NCI-H128 (cell line): Measurements from ENCODE around the gene UPK2.
A peak's percentile ranks its signal among the peaks of the same experiment; 100 is the strongest.

Experiments used
- DNase-seq: peaks from one replicate; lab custom pipeline; 2025; ENCODE audit not compliant: unreplicated experiment; lab: John Stamatoyannopoulos, UW

The UPK2 gene

DNA sequence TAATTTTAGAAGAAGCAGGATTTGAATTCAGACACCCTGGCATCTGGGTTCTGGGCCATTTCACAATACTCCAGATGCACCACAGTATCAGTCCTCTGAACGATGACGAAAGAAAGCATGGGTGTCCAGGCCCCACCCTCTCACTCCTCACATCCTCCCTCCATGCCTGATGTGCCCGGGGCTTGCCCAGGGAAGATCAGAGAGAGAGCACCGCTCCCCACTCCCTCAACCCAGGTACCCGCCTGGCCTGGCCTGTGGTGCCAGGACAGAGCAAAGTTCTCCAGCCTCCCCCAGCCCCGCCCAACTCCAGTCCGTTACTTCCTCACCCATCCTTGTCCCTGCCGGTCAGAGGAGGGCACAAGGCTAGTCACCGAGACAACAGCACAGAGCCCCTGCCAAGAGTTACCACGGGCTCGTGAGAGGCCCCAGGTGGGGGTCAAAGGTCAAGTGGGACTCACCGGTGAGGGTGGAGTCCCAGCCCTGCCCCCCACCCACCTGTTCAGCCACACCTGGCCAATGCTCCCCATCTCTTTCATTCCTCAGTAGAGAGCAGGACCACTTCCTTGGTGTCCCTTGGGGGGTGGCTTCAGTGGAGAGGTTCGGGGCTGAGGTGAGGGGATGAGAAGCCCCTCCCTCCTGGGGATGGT lies 38.5 kb upstream of the UPK2 start:
- no peak for DNase-seq

DNA sequence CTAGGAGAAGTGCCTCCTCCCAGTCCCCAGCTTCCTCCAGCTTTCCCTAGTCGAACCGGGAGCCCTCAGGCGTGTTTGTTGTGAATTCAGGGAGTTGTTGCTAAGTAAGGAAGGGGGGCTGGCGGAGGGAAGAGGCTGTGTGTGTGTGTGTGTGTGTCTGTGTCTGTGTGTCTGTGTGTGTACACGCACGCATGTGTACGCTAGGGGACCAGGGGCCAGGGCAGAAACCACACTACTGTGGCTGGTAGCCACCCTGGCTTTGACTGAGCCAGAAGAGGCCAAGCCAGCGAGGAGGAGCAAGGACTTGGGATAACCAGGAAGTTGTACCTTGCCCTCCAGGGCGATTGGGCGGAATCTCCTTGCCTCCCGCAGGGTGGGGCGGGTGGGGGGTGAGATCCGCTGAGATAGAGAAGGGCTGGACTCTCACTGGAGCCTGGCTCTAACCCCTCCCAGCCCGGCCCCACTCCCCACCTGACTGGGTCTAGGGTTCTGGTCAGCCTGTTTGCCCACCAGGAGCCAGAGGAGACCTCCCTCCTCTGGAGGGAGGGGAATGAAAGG lies 37.9 kb upstream of the UPK2 start:
- no peak for DNase-seq

DNA sequence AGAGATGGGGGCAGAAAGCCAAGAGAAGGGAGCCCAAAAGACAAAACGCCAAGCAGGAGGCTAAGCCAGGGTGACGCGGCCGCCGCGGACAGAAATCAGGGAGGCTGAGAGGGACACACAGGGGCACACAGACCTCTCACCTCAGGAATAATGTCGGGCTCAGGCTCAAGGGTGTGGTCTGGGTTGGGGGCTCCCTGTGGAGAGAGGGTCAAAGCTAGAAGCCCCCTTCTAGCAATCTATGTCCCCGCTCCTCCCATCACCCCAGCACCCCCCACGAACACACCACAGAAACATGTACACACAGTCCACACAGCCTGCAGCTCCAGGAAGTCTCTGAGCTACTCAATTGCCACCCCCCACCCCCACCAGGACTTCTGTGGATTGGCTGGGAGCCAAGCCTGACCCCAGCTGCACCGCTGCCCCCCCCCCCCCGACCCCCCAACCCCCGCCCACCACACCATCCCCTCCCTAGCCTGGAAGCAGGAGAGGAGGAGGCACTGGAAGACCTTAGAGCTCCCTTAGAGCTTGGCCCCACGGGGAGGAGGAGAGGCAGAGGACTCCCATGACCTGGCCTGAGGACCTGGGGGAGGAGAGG lies 37.3 kb upstream of the UPK2 start:
- DNase-seq: no peak

DNA sequence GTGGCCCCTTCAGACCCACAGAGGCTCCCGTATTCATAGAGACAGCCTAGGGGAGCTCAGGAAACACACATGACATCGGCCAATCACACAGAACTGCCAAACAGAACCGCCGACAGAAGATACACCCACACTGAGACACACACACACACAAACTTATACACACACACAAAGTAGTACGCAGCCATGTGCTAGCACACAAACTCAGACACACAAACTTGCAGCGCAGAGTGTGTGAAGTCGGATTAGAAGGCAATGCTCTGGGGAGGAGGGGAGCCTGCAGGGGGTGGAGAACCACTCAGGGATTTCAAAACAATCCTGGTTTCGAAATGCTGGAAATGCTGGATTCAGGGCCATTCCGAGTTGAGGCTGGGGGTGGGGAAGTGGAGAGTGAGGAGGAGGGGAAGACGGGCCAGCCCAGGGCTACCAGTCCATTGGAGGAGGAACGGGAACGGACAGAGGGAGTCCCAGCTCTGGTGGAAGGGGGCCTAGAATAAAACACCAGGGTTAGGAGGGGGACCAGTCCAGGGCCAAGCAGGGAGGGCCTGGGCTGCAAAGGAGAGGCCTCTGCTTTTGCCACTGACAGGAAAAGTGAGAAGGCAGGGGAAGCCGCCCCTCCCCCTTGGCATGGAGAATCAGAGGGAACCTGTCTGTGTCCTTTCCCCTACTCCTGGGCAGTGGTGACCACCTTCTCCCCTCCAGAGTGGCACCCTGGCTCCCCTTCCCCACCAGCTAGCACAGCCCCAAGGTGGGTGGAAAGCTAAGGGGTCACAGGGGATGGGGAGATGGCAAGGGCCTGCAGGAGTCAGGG lies 34.8 kb upstream of the UPK2 start:
- no peak for DNase-seq

DNA sequence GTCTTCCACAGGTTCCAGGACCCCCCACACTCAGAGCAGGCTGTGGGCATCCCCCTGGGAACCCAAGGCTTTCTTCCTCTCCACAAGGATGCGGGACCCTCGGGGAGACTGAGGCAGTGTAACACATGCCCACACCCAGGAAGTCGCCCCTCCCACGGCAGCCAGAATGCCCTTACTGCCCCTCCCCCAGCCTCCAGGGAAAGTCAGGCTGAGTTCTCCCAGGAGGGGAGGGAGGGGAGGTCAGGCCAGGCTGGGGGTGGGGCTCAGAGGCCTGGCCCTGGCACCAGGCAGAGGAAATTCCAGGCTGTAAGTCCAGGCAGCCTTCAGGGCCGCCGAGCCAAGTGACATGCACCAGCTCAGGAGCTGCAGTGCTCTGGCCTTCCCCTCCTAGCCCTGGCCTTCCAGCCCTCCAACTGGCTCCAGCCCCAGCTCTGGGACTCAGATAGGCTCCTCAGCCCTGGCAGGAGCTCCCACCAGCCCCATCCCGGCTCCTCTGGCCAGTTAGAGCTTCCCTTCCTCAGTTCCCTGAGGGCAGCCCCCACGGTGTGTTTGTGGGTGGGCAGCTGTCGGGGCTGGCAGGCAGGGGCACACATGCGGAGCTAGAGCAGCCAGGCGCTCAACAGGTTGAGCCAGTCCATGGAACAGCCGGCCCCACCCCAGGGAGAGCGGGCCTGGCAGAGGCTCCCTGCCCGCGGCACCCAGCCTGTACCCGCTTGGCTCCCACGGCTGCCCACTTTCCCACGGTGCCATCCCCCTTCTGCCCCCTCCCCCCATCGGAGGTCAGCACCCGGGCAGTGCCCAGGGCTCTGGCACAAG lies 34.0 kb upstream of the UPK2 start:
- no peak for DNase-seq

DNA sequence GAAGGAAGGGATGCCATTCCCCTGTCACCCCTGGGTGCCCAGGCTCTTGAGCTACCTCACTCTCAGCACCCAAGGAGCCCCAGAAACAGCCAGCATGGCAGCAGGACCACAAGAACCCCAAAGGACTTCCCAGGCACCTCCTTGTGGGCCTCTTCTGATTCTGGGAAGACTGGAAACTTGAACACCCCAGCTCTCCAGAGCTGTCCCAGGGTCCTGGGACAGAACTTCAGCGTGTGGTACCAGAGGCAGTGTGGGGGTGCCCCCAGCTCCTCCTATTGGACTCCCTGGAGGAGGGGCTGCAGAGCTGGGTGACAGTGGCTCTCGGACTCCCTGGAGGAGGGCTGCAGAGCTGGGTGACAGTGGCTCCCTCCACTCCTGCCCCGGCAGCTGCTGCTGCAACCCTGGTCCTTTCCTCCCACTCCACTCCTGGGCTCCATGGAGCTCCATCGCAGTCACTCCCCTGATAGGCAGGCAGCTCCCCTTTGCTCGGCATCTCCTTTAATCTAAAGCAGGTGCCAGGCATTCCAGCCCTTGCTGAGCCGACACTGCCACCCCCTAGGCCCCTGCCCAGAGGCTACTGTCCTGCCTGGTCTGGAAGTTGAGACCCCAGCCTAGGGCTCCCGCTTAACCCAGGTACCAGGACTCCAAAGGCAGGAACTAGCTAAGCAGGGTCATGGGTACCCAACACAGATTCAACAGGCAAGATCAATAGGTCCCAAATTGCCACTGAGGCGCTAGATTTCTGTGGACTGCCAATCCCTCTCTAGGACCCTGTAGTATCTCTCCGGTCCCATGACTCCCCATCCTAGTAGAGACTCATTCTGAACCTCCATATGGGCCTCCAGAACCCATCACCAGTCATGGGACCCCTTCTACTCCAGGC lies 33.1 kb upstream of the UPK2 start:
- no peak for DNase-seq

DNA sequence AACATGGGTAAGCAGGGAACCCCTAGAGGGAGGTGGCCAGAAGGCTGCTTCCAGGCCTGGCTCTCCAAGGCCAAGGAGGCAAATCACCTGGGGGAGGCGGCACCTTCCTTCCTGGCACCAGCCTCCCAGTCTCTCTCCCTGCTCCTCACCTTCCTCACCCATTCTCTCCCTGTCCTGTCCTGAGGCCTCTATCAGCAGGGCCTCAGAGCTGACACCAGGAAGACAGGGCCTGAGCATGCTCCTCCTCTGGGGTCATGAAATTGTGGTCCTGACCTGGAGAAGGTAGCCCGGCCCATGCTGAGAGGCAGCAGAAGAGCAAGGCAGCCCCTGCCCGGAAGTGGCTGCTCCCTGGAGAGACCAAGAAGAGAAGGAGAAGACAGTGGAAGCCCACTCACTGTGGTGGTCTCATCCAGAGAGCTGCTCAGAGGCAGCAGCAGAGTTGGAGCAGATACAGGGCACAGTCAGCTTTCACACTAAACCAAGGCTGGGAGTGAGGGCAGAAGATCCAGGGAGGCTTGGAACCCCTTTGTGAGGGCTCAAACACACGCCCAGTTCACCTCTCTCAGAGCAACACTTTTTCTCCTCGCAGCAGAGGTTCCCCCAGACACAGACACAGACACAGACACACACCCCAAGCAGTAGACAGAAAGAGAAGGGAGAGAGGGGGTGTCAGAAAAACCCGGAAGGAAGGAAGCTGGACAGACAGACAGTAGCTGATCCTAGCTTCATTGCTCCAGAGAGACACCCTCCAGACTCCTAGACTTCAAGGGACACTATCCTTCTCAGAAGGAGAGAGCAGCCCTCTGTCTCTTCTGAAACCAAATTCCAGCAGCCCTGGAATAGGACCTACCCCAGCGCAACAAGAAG lies 32.1 kb upstream of the UPK2 start:
- no peak for DNase-seq

GRCh38 chr11:118924591-118925585 lies 31.2 kb upstream of the UPK2 start:
- DNase-seq: no peak

DNA sequence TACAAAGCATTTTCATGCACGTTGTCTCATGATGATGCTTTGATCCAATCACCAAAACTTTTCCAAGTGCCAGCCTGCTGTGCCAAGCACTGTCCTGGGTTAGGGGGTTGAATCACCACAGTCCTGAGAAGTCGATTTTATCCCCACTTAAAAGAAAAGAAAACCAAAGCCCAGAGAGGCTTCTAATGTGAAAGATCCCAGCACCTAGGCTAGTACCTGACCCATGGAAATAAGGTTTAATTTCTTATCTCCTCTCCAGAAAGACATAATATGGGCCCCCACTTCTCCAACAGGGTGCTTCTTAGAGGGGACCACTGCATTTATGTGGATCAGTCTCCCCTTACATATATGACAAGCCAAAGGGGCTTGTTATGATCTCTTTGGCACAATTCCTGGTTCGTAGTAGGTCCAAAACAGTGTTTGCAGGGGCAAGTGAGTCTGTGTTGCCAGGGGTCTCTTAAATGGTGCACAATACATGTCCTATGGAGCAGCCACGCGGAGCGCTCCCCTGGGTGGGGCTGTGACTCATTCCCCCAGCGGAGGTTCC lies 28.5 kb upstream of the UPK2 start:
- no peak for DNase-seq

DNA sequence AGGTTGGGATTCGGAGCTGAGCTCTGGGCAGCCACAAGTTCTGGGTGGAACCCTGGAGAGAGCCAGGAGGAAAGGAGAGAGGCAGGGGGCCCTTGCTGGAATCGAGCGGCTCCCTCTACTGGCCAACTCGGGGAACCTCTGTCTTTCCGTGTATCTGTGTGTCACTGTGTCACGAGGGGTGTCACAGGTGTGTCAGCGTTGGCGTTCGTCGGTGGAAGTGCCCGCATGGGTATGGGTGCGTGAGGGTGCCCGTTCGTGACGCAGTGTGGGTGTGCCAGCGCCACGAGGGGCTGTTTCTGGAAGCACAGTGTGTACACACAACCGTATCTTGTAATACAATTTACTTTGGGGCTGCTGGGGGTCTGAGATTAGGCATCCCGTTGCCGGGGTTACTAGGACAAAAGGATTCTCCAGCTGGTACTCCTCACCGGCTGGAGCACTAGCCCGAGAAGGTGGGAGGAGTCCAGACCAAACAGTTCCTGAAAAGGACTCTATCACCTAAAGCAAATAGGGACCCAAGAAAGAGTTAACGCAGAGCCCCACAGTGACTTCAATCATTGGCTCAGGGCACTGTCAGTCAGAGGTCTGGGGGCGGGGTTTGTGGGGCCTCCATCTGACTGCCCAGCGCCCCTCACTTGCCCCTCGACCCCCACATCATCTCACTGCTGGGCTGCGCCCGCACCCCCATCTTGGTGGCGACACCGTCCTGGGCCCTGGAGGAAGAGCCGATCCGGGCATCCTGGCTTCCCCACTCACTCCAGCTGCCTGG lies 27.8 kb upstream of the UPK2 start:
- DNase-seq: peak; percentile 80

DNA sequence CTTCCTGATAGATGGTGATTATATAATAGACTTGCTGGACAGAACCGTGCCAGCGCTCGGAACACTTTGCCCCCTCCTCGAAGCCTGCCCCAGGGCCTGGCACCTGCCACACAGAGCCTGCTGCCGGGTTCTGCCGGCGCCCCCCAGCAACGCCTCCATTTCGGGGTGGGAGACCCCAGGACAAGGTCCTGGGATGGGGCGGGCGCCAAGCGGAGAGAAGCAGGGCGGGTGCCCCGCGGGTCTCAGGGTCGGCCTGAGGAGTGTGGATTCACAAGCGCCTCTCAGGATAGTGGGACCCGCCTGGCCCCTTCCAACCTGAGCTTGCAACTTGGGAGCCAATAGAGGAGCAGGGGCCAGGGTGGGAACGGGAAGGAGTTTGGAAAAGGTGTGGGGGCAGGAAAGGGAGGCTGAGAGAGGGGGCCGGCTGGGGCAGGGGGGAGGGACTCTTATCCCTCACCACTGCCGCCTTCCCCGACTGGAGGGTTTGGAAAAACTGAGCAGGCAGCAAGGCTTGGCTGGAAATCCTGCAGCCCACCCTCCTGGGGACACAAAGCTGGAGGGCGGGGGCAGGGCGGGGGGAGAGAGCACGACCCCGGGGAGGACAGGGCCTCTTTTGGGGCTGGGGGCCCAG lies 27.1 kb upstream of the UPK2 start:
- DNase-seq: no peak

DNA sequence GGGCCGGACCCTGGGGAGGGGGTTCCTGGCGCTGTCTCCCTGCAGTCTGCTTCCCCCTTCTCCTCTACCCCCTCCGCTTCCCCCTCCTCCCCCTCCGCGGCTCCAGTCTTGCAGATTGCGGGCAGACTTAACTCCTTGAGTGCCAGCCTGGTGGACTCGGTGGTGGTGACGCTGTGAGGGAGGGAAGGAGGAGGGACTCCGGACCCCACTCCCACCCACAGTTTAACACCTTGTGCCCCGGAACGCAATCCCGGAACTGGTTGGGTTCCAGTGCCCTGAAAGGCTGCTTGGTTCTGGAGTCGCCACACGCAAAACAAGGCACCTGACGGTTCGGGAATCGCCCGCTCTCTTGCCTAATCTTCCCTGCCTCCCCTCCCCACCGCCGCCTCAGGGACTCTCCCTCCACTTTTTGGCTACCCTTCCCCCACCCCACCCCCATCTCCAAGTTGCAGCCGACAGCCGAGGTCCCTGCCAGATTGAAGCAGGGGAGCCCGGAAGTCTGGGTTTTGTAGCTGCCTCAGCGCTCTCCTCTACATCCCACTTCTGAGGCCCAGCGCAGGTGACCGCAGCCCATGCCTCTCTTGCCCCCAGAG lies 26.5 kb upstream of the UPK2 start:
- no peak for DNase-seq

- DNase-seq: peak; percentile 95
Measured at GRCh38 chr11:118930094-118930712, 25.9 kb upstream of the UPK2 start.

DNA sequence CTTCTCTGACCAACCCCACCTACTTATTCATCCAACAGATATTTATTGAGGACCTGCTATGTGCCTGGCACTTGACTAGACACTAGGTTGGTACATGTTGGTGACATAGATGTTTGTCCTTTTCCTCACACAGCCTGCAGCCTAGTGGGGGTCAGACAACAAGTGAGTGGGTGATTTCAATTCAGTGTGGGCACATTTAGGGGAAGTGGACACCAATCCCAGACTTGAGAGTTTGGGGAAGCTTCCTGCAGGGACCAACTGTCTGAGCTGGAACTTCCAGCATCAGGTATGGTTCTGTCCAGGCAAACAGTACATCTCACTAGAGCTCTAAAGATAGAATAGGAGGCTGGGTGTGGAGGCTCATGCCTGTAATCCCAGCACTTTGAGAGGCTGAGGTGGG lies 24.5 kb upstream of the UPK2 start:
- DNase-seq: no peak

DNA sequence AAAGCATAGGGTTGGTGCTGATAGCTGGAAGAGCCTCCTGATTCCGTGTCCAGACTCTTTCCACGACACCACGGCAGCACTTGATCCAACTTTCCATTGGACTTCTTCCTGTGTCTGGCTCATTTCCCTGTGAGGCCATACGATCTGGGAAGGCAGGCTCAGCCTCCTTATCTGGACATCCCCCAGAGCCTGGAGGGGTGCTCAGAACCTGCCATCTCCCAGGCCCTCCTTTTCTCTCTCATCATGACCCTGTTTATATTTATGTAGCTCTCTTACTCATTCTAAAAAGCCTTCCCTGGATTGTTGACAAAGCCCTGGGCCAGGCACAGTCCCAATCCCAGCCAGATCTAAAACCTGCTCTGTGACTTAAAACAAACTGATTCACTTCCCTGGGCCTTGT lies 22.6 kb upstream of the UPK2 start:
- no peak for DNase-seq

DNA sequence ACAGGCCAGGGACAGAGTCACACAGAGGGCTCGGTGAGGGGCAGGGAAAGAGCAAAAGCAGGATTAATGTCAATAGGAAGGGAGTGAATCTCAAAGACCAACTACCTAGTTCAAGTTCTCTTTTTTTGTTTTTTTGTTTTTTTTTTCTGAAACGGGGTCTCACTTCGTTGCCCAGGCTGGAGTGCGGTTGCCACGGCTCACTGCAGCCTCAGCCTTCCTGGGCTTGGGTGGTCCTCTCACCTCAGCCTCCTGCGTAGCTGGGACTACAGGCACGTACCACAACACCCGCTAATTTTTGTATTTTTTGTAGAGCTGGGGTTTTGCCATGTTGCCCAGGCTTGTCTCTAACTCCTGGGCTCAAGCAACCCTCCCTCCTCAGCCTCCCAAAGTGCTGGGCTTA lies 20.7 kb upstream of the UPK2 start:
- DNase-seq: no peak
